ENCODE measurements around the gene KLHL29.

DNA sequence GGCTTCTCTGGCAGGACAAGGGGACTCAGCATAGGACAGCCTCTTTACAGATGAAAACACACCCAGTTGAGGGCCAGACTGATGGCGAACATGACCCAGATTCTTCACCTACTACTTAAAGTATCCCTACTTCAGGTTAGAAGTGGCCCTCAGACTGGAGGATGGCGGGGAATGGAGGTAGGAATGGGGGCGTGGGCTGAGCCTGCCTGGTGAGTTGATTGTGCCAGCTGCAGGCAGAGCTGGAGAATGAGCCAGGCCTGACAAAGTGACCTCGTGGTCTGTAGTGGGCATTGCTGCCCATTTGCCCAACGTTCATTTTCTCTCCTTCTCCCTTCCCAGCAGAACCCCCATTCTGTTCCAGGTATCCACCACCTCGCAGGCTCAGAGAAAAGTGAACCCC, 186.1 kb downstream of the KLHL29 start:
- no peak for TF ChIP-seq EZH2 (IDR thresholded peaks at IDR 0.05; ENCODE audit: borderline replicate concordance, insufficient read depth, low read depth, low read length, poor library complexity, severe bottlenecking)
- TF ChIP-seq, protein P1, sequence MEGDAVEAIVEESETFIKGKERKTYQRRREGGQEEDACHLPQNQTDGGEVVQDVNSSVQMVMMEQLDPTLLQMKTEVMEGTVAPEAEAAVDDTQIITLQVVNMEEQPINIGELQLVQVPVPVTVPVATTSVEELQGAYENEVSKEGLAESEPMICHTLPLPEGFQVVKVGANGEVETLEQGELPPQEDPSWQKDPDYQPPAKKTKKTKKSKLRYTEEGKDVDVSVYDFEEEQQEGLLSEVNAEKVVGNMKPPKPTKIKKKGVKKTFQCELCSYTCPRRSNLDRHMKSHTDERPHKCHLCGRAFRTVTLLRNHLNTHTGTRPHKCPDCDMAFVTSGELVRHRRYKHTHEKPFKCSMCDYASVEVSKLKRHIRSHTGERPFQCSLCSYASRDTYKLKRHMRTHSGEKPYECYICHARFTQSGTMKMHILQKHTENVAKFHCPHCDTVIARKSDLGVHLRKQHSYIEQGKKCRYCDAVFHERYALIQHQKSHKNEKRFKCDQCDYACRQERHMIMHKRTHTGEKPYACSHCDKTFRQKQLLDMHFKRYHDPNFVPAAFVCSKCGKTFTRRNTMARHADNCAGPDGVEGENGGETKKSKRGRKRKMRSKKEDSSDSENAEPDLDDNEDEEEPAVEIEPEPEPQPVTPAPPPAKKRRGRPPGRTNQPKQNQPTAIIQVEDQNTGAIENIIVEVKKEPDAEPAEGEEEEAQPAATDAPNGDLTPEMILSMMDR (IDR thresholded peaks at IDR 0.05): no peak

Measured in B cell (primary cell).